GM18907 (cell line): ENCODE measurements around the gene NHLRC4.
"Not testable (repeated sequence)": the region's sequence is repeated elsewhere in the genome, so short reads cannot be mapped to it uniquely, and the experiment has no call there.

Experiments used
- ATAC-seq: cut with Tn5 transposase; IDR thresholded peaks from one replicate; pipeline ENCODE4 v1.9.1; 2021; ENCODE audit warnings: mild to moderate bottlenecking, moderate library complexity; ENCODE audit not compliant: unreplicated experiment

The NHLRC4 gene

DNA sequence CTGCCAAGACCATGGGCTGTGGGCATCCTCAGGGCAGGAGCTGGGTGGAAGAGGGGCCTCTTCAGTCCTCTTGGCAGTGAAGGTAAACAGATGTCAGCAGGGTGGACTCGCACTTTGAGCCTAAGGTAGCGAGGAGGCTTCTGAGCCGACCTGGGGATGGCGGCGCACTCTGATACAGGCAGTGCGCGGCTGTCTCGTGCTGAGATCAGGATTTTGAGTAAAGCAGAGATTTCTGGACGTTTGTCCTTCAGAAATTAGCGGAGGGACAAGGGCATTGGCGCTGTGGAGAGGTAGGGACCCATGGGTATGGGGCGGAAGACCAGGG, 29.9 kb downstream of the NHLRC4 start:
- no peak for ATAC-seq

DNA sequence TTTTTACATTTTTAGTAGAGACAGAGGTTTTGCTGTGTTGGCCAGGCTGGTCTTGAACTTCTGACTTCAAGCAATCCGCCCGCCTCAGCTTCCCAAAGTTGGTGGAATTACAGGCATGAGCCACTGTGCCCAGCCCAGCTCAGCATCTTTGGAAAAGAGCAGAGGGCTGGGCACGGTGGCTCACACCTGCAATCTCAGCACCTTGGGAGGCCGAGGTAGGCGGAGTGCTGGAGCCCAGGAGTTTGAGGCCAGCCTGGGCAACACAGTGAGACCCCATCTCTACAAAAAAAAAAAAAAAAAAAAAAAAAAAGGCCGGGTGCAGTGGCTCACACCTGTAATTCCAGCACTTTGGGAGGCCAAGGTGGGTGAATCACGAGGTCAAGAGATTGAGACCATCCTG, 30.9 kb downstream of the NHLRC4 start:
- ATAC-seq: not testable (repeated sequence)

DNA sequence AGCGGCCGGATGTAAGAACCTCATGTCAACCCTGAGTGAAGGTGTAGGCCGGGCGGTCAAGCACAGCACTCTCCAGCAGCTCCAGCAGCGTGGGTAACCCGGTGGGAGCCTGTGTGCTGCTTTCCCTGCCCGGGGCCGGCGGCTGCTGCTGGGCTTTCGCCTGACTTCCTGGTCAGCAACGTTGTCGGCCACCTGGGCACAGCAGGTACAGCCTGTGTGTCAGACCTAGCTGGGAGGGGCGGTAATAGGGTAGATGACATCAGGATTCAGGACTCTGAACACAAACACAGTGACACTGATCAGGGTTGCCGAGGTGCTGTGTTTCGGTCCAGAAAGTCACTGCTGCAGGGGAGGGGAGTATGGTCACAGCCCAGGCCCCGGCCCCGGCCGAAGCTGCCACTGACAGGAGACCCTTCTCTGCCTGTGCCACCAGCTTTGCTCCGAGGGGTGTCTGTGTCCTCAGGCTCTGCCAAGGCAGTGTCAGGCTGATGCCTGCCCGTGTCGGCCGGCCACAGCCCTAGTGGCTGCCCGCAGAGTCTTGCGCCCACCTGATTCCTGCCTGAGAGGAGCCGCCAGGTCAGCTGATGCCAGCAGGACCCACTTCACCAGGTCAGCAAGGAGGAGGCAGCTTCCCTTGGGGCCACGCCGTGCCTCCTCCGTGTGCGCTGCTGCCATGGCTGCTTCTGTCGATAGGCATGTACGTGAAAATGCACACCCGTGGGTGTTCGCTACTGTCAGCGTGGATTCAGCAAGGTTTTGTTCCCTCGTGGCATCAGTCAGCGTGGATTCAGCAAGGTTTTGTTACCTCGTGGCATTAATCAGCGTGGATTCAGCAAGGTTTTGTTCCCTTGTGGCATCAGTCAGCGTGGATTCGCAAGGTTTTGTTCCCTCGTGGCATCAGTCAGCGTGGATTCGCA, 32.3 kb downstream of the NHLRC4 start:
- no peak for ATAC-seq

DNA sequence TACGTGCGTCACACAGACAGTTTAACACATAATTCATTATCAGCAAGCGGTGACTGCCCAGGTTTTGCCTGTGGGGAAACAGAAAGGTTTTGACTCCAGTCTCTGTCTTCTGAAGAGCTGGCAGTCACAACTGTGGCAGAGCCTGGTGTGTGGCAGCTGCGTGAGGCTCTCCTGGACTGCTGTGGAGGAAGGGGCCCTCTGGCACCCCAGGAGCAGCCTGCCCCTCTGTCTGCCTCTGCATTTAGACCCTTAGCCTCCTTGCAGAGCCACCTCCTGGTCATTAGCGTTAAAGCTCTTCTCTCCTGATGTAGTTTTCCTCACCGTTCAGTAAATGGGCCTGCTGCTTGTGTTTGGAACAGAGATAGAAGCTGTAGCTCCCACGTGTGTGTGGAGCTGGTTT, 34.0 kb downstream of the NHLRC4 start:
- ATAC-seq: no peak

DNA sequence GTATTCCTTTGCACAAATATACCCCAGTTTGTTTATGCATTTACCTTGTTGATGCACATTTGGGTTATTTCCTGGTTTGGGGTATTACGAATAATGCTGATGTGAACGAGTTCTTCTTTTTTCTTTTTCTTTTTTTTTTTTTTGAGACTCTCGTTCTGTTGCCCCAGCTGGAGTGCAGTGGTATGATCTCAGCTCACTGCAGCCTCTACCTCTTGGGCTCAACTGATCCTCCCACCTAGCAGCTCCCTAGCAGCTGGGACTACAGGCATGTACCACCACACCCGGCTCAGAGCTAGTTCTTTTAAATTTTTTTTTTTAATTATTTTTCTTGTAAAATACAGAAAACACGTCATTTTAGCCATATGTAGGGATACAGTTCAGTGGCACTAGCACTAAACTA, 37.1 kb downstream of the NHLRC4 start:
- no peak for ATAC-seq

DNA sequence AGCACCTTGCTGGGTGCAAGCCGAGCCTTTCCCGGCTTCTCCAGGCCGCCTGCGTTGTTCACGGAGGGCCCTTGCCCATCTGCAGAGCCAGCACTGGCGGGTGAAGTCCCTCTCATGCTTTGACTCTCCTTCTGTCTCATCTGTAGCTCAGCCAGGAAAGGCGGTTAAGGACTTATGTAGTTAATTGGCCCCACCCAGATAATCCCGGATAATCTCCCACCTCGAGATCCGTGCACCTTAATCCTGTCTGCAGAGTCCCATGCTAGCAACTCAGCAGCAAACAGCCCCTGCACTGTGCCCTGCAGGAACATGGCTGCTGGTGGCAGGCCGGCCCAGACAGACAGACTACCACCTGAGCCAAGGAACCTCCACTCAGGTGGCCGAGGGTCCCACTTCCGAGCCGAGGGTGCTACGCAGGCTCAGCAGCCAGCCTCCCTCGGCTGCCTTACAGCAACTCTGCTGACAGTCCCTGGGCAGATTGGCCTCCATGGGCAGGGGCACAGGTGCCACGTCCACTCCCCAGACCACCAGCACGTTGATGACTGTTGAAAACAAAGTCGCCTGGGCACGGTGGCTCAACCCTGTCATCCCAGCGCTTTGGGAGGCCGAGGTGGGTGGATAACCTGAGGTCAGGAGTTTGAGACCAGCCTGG, 40.0 kb downstream of the NHLRC4 start:
- ATAC-seq: no peak

DNA sequence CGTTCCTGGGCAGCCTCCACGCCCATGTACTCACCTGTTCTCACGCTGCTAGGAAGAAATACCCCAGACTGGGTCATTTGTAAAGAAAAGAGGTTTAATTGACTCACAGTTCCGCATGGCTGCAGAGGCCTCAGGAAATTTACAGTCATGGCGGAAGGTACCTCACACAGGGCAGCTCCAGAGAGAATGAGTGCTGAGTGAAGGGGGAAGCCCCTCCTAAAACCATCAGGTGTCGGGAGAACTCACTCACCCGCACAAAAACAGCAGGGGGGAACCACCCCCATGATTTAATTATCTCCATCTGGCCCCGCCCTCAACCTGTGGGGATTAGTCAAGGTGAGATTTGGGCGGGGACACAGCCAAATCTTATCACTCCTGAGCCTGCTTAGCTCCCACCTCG, 41.2 kb downstream of the NHLRC4 start:
- no peak for ATAC-seq

DNA sequence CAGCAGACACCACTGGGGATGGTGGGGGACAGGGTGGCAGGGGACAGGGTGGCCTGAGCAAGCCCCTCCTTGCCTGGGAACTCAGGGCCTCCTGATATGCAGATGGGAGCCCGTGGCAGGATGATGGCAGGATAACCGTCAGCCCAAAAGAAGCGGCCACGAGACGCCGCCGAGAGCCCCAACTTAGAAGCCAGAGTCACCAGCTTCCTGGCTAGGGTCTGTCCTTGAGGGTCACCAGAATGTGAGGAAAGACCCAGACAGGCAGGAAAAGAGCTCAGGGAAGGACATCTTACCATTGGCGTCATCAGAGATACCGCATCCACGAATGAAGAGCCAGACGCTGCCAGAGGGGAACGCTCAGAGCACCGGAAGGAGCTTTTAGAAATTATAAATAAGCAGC, 42.5 kb downstream of the NHLRC4 start:
- ATAC-seq: no peak

DNA sequence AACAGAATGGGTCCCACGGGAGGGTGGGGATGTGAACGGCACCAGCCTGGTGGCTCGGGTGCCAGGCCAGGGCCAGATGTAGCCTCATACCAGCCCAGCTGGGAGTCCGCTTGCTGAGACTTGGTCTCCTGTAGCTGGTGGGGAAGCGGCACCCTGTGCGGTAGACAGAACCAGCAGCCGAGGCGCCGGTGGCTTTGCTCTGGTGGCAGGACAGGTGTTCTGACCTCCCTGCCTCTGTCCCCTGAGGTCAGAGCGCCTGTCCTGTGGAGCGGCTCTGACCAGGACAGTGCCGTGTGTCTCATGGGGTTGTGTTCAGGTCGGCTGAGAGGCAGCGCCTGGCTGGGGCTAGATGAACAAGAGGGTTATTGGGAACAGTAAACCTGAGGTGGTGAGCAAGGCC, 43.2 kb downstream of the NHLRC4 start:
- no peak for ATAC-seq

DNA sequence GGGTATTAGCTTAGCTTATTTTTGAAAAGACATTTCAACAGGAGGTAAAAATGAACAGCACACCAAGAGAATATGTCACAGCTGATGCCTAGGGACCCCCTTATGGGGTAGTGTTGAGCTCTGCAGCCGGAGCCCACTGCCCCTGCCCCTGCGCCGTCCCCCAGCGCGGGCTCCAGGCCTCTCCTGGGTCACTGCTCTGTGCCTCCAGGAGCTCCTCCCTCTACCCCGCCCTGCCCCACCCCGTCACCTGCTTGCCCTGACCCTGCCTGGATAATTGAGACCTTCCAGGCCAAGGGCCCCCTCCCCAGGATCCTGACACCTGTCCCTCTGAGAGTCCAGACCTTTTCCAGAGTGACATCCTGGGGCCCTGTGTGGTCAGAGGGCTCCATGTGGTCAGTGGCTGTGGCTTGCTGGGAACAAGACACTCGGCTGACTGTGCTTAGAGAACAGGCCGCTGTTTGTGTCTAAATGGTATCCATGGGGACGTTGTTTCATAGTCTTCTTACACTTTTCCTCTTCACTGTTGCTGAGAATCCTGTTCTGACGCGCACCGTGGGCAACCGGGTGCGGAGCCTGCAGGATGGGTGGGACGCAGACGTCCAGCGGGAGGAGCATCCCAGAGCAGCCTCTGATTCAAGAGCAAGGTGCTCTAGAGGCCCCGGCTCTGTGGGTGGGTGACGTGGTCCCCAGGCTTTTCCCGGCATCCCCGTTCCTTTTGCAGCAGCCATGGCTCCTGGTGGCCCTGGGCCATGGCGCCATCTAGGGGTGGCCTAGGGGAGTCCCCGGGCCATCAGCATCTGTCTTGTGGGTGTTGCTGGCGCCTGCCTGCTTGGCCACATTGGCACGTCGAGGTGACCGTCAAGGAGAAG, 43.9 kb downstream of the NHLRC4 start:
- no peak for ATAC-seq

DNA sequence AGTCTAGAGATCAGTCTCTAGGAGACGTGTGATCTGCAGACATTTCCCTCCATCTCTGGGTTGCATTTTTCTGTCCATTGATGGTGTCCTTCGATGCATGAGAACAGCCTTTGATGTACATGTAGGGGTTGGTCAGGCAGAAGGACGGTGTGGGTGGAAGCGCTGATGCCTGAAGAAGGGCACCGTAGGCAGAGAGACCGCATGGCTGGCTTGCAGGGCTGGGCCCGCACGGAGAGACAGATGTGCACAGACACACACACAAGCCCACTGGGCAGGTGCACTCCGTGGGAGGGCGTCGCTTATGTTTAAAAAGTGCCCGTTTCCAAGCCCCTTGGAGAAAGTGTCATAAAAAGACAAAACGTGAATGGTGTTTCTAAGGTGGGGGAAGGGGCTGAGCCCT, 48.3 kb downstream of the NHLRC4 start:
- ATAC-seq: no peak

DNA sequence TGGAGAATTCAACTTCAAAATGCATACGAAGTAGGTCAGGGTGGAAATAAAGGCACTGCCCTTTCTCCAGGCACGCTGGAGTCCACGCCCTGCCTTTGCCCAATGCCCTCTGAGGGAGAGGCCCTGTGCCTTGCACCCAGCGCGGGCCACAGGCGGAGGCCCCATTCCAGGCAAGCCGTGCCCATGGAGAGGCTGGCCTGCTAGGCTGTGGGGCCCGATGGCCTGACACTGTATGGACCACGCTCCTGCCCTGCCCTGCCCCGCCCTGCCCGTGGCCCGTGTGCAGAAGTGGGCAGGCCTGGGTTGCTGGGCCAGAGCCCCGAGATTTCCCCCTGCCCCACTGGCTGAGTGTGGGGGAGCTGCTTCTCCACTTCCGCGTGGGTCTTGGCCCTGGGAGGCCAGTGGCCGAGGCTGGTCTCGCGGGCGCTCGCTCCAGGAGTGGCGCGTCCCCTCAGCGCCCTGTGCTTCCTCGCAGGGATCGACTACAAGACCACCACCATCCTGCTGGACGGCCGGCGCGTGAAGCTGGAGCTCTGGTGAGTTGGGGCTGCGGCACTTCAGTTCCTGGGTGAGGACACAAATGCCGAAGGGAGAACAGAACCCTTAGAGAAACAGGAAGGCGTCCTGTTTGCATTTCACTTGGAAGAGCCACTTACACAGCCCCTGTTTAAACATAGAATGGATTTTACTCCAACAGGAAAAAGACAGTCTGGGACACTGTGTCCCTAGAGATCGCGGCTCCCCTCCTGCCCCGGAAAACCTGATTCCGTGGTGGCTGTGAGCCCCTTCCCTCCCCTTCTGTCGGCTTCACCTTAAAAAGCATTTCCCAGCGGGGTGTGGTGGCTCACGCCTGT, 50.2 kb downstream of the NHLRC4 start:
- no peak for ATAC-seq

DNA sequence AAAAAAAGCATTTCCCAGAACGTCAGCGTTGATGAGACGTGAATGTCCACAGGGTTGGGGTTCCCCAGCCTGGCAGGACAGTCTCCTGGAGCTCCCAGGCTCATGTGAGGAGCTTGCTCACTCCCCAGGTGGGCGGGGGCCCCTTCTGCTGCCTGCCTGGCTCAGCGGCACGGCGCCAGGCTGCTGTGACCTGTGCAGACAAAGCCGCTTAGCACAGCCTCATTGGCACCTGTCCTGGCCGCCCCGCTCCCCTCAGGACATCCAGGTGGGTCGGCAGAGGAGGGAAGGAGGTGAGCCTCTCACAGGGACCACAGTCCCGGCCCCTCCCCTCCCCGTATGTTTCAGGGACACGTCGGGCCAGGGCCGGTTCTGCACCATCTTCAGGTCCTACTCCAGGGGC, 51.0 kb downstream of the NHLRC4 start:
- no peak for ATAC-seq
